Uterus (tissue), 4 donors: ENCODE data around the gene NISCH. TPM values are rescaled to one million over a fixed set of nuclear protein-coding genes. Genes with fewer than 3 reads are reported as not detected.

Source experiments
- DNase-seq, 2 donors: peaks; one replicate each; pipeline ENCODE4 v3.0.0-alpha.2; 2019 to 2020
- H3K27ac ChIP-seq, 2 donors: fragments of 200-600 bp; sonication (generic); 1 replicate in 1 of 2; 2 replicates in 1 of 2; pipeline ENCODE4 v1.5.1; 2016 to 2018
- H3K27me3 ChIP-seq, 2 donors: fragments of 200-600 bp; sonication (generic); one replicate each; pipeline ENCODE4 v1.5.1; 2018 to 2019; ENCODE audit warnings: control low read depth in 1 of 2
- H3K36me3 ChIP-seq, 2 donors: fragments of 200-600 bp; sonication (generic); one replicate each; pipeline ENCODE4 v1.5.1; 2019; ENCODE audit warnings: control low read depth in 1 of 2
- H3K4me1 ChIP-seq, 2 donors: fragments of 200-600 bp; sonication (generic); one replicate each; pipeline ENCODE4 v1.5.1; 2018 to 2019; ENCODE audit warnings: control low read depth in 1 of 2
- H3K4me3 ChIP-seq, 2 donors: fragments of 200-600 bp; sonication (generic); 1 replicate in 1 of 2; 2 replicates in 1 of 2; pipeline ENCODE4 v1.5.1; 2018 to 2019; ENCODE audit warnings: mild to moderate bottlenecking in 1 of 2
- H3K9me3 ChIP-seq, 2 donors: fragments of 200-600 bp; sonication (generic); one replicate each; pipeline ENCODE4 v1.5.1; 2019; ENCODE audit warnings: control low read depth in 1 of 2
- POLR2A ChIP-seq, 2 donors: fragments of 450-650 bp; IDR thresholded peaks; one replicate each; pipeline ENCODE4 v1.6.1; 2016; ENCODE audit warnings: antibody characterized with exemption in 2 of 2, mild to moderate bottlenecking in 1 of 2, moderate library complexity in 1 of 2
- intact Hi-C: fragments of 100-400 bp; cut with DNase I; formaldehyde crosslinking; loops from one replicate; pipeline ENCODE4 v1.15.1; 2023; ENCODE audit warnings: low total_unique reads
- total RNA-seq, 4 donors: library from RNA; depleted of rRNA in 3 of 4; stranded (reverse); fragments of >200 nt in 3 of 4; gene quantifications; one replicate each; pipeline versions ENCODE4 v1.1.0 to v1.2.4, GENCODE V29; 2014 to 2023
- TF ChIP-seq, protein P1 (sequence below), 4 experiments: fragments of 200-600 bp in 2 of 4; fragments of 450-650 bp in 2 of 4; sonication (generic) in 2 of 4; IDR thresholded peaks; one replicate each; pipeline ENCODE4 v1.5.1; 2016 to 2019; ENCODE audit warnings: antibody characterized with exemption in 4 of 4, mild to moderate bottlenecking in 2 of 4, moderate library complexity in 1 of 4
- donor health status: DM: yes; HTN: yes; CAD: no.

Gene NISCH
- total RNA-seq, 4 donors from 2014 or later, result 50.0 to 157 (median 114) TPM

DNA sequence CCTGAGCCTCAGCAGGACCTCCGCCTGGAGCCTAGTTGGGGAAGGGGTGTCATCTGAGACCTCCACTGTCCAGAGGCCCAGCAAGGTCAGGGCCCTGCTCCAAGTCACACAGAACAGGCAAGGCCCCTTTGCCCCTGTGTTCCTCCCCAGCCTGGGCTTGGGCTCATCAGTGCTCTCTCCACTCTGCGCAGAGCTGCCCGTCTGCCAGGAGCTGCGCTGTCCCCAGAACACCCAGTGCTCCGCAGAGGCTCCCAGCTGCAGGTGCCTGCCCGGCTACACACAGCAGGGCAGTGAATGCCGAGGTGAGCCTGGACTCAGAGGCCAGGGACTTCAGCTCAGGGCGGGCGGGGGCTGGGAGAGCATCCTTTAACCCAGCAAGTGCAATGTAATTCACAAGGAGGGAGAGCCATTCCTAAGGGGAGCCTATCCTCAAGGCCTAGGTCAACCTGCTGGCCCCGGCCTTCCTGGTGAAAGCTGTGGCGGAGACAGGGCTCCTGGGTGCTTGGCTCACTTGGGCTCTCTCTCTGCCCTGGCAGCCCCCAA is 47.5 kb downstream of the NISCH start:
- DNase-seq, result no peak
- TF ChIP-seq POLR2A (IDR thresholded peaks at IDR 0.05), result no peak
- TF ChIP-seq, protein P1, sequence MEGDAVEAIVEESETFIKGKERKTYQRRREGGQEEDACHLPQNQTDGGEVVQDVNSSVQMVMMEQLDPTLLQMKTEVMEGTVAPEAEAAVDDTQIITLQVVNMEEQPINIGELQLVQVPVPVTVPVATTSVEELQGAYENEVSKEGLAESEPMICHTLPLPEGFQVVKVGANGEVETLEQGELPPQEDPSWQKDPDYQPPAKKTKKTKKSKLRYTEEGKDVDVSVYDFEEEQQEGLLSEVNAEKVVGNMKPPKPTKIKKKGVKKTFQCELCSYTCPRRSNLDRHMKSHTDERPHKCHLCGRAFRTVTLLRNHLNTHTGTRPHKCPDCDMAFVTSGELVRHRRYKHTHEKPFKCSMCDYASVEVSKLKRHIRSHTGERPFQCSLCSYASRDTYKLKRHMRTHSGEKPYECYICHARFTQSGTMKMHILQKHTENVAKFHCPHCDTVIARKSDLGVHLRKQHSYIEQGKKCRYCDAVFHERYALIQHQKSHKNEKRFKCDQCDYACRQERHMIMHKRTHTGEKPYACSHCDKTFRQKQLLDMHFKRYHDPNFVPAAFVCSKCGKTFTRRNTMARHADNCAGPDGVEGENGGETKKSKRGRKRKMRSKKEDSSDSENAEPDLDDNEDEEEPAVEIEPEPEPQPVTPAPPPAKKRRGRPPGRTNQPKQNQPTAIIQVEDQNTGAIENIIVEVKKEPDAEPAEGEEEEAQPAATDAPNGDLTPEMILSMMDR (IDR thresholded peaks at IDR 0.05), result no peak

DNA sequence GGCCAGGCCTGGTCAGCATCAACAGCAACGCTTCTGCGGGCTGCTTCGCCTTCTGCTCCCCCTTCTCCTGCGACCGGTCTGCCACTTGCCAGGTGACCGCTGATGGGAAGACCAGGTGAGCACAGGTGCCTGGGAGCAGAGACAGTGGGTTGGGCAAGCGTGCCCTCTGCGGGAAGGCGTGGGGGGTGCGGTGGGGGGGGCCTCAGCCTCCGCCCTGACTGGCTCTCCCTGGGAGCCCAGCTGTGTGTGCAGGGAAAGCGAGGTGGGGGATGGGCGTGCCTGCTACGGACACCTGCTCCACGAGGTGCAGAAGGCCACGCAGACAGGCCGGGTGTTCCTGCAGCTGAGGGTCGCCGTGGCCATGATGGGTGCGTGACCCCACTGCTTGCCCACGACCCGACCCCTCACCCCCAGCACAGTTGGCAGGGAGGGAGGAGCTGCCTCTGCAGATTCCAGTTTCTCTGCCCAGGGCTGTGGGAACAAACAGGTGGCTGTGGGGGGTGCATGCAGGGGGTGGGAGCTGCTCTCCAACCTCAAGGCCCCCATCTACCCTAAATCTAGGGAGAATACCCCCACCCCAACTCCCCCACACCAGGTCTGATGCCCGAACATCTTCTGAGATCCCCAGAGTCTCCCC is 48.5 kb downstream of the NISCH start:
- no peak for DNase-seq
- Histone ChIP-seq H3K9me3 (no peaks in the 10 kb centered on the region), H3K27ac (no peak overlapping the region), H3K4me3 (no peak overlapping the region), H3K27me3 (no peaks in the 10 kb centered on the region), H3K36me3 (no peaks in the 10 kb centered on the region), H3K4me1 (no peaks in the 10 kb centered on the region)
- TF ChIP-seq POLR2A (IDR thresholded peaks at IDR 0.05), result no peak
- TF ChIP-seq, protein P1 (IDR thresholded peaks at IDR 0.05), result no peak
- intact Hi-C loops, result no loop called here

More for the DNA sequence above, 47.5 kb downstream of the NISCH start:
- Histone ChIP-seq H3K27me3 (no peaks in the 10 kb centered on the region), H3K4me1 (no peaks in the 10 kb centered on the region), H3K27ac (no peak overlapping the region), H3K4me3 (no peak overlapping the region), H3K36me3 (no peaks in the 10 kb centered on the region), H3K9me3 (no peaks in the 10 kb centered on the region)
- intact Hi-C loops, result no loop called here

DNA sequence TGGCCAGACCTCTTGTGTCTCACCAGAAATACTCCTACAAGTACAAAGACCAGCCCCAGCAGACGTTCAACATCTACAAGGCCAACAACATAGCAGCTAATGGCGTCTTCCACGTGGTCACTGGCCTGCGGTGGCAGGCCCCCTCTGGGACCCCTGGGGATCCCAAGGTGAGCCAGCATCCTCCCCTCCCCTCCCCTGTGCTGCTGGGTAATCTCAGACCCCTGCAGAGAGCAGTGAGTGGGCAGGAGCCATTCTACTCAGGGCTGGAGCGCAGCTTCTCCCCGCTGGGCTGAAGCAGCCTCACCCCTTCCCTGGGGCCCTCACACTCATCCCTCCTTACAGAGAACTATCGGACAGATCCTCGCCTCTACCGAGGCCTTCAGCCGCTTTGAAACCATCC is 49.6 kb downstream of the NISCH start:
- no peaks in the 10 kb centered on the region for H3K9me3 ChIP-seq
- no peak overlapping the region for H3K27ac ChIP-seq
- no peaks in the 10 kb centered on the region for H3K27me3 ChIP-seq
- TF ChIP-seq POLR2A (IDR thresholded peaks at IDR 0.05), result no peak
- TF ChIP-seq, protein P1 (IDR thresholded peaks at IDR 0.05), result no peak
- H3K4me3 ChIP-seq, result no peak overlapping the region
- no peaks in the 10 kb centered on the region for H3K36me3 ChIP-seq
- intact Hi-C loops, result no loop called here
- no peak for DNase-seq
- H3K4me1 ChIP-seq, result no peaks in the 10 kb centered on the region

DNA sequence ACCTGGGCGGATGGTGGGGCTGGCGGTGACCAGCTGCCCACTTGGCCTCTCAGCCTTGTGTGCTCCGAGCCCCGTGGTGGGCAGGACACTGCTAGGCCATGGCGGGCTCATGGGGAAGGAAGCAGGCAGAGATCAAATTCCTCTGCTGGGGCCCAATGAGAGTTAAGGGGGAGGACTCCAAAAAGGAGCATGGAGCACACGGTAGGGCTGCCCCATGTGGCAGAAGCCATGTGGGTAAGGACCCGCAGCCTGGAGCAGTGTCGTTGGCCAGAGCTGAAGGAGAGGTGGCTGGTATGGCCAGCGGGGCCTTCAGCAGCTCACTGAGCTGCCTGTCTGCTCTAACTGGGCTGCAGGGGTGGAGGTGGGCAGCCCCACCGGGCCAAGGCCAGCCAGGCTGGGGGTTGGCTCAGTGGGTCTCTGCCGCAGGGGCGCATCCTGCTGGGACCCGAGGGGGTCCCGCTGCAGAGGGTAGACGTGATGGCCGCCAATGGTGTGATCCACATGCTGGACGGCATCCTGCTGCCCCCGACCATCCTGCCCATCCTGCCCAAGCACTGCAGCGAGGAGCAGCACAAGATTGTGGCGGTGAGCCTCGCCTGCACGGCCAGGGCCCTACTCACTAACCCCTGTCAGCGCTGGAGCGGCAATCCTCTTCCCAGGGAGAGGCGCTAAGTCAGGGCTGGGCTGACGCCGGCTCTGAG is 51.0 kb downstream of the NISCH start:
- intact Hi-C loops, result no loop called here
- no peak for DNase-seq

More for the DNA sequence above, 51.0 kb downstream of the NISCH start:
- Histone ChIP-seq H3K9me3 (no peaks in the 10 kb centered on the region), H3K36me3 (no peaks in the 10 kb centered on the region), H3K27ac (no peak overlapping the region), H3K4me3 (no peak overlapping the region), H3K4me1 (no peaks in the 10 kb centered on the region), H3K27me3 (no peaks in the 10 kb centered on the region)
- TF ChIP-seq, protein P1 (IDR thresholded peaks at IDR 0.05), result no peak
- TF ChIP-seq POLR2A (IDR thresholded peaks at IDR 0.05), result no peak
